ENCODE data around the gene TNIK.
"Not testable (repeated sequence)": the region's sequence is repeated elsewhere in the genome, so short reads cannot be mapped to it uniquely, and the experiment has no call there.

TNIK gene

DNA sequence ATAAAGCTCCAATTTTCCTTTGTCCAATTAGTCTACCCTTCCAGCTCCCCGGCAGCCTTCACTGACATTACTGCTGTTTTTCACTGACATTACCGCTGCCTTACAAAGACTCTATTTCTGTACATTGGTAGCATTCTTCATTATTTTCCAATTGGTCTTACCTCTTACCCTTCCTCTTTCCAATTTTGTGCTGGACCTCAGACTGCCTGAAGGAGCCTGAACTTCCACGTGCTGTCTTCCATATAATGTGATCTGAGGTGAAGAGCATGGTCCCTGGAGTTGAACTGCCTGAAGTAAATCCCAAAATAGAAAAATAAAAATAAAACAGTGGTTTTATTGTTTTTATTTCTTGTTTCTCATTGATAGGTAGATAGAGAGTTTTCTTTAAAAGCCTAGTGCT is 9.2 kb upstream of the TNIK start:
- DNase-seq (ENCODE audit: low read depth in 3 of 3): no peak

DNA sequence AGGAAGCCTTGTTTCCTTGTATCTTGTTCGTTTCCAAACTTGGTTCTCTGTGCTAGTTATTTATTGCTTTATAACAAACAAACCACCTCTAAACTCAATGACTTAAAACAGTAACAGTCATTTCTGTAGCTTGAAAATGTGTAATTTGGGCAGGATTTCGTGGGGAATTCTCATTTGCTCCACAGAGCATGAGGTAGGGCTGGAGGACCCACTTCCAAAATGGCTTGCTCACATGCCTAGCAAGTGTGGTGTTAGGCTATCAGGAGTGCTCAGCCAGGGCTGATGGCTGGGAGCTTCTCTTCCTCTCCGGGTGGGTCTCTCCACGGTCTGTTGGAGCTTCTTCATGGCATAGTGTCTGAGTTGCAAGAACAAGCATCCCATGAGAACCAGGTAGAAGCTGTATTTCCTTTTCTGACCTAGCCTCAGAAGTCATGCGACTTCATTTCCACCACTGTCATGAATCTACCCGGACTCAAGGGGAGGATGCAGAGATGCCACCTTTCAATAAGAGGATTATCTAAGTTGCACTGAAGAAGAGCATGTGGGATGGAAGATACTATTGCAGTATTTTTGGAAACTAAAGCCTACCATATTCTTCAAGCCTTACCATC is 8.2 kb upstream of the TNIK start:
- no peak for DNase-seq (ENCODE audit: low read depth in 3 of 3)

DNA sequence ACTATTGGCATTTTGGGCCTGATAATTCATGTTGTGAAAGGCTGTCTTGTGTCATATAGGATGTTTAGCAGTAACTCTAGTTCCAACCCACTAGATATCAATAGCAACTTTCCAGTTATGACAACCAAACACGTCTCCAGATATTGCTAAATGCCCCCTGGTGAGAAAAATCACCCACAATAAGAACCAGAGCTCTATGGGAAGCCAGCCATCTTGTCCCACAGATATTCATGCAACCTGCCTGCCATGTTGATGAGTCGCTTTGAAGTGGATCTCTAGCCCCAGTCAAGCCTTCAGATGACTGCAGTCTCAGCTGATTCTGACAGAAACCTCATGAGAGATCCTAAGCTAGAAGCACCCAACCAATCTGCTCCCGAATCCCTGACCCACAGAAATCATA is 5.6 kb upstream of the TNIK start:
- DNase-seq (ENCODE audit: low read depth in 3 of 3): no peak

GRCh38 chr3:171464462-171464861 is 4.3 kb upstream of the TNIK start:
- DNase-seq (ENCODE audit: low read depth in 3 of 3): no peak

GRCh38 chr3:171462224-171462623 is 2.0 kb upstream of the TNIK start:
- no peak for DNase-seq (ENCODE audit: low read depth in 3 of 3)

DNA sequence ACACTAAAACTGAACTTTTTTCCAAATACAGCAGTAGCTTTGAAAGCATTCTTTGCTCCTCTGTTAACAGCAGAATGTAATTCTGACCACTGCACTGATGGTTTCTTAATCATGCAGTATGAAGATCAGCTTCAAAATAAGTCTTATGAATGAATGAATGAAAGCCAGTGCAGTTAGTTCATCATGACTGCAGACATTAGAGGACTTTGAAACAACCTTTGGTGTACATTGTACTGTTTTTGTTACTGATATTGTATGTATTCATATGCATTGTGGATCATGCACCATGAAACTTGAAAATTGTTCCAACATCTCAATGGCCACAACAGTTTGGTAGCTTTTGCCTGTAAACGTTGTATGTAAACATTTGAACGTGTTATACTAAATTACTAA is 1.3 kb upstream of the TNIK start:
- no peak for DNase-seq (ENCODE audit: low read depth in 3 of 3)

GRCh38 chr3:171460725-171461524 is 720 bp upstream of the TNIK start:
- DNase-seq (ENCODE audit: low read depth in 3 of 3): peak in 1 of 3 experiments; percentile 22

DNA sequence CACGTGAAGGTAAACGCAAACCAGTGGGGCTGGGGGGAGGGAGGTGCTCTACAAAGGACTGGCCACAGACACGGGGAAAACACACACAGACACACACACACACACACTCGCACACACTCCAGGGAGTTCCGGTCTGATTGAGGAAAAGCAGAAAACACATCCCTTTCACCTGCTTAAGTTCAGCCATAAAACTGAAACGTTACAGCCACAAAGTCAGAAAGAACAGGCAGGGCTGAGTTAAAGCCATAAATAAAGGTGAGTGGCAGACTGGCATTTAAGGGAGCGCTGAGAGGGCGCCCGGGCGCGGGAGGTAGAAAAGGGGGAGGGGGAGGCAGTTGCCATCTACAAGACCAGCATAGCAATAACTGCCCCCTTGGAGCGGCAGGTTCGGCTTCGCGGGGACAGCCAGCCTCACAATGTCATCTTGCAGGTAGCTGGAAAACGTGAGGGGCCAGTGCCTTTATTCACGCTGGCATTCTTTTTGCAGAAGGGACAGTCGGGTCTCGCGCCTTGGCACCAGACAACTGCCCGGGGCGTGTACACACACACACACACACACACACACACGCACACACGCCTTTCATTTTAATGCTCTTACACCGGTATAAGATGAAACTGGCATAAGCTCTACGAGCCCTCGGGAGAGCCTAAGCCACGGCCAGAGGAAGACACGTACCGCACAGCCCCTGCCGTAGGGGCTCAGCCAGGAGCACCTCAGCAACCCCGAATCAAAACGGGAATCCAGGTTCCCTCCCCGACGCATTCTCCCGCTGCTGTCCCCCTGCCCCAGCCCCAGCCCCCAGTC is 866 bp downstream of the TNIK start:
- DNase-seq (ENCODE audit: low read depth in 3 of 3): peak; percentile 19 to 32 (median 21)

- DNase-seq (ENCODE audit: low read depth in 3 of 3): no peak
These were observed 1.4 kb downstream of the TNIK start for GRCh38 chr3:171458864-171459136.

DNA sequence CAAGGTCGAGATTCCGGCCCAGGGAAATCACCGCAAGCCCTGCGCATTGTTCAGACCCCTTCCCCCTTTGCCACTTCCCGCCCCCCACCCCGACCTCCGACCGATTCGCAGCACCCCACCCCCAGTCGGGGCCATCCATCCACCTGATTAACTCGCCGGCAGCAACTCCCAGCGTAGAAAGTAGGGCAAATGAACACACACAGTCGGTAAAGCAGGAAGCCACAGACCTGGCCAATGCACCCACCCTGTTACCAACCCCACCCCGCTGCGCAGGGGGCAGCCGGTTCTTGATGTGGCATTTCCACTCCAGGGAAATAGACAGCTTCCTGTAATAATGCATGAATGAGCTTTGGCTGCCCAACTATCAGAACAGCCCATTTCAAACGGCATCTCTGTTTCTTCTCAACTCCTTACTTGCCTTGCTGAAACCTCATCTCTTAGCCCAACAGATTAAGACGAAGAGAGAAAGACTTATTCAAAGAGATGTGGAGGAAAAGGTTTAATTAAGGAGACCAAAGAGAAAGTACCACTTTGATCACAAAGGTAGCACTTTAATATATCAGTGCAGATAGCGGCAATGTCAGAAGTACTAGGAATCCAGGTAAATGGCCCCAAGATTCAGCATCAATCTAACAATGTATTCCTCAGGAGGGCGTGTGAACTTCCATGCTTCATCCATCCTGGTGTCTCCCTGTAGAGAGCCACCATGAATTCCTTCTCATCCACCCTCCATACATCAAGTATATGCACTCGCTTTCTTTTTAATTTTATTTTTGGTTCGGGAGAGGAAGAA is 1.9 kb downstream of the TNIK start:
- no peak for DNase-seq (ENCODE audit: low read depth in 3 of 3)

- no peak for DNase-seq (ENCODE audit: low read depth in 3 of 3)
These were observed 2.6 kb downstream of the TNIK start for GRCh38 chr3:171457607-171458061.

DNA sequence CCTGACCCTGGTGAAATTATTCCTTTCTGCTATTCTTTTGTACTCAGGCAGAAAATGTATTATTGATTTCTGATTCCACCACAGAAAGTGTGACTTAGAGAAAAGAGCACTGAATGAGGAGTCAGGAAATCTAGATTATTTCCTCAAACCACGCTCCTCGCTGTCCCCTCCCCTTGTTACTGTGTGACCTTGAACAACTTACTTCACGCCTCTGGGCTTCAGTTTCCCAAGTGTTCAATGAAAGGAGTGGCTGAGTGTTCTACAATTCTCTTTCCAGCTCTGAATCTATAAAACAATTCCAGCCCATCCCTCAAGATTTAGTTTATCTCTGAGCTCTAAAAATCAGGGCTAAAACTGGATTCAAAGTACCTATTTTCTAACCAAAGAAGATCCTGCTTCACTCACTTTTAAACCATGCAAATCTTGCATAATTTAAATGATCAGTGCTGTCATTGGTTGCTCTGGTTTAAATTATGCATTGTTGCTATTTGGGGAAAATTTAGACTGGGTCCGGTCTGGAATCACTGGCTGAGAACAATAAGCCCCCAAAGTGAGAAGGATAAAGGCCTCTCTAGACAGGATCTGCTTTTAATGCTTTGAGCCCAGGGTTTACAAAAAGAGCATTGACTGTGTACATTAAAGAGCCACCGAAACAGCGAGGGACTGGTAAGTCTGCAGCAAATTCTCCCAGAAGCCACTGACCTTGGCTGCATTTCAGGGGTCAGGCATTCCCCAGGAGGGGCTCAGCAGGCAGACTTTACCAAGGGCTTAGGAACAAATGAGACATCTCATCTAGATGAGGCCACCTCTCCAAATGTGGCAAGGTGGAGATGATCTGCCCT is 3.2 kb downstream of the TNIK start:
- no peak for DNase-seq (ENCODE audit: low read depth in 3 of 3)

DNA sequence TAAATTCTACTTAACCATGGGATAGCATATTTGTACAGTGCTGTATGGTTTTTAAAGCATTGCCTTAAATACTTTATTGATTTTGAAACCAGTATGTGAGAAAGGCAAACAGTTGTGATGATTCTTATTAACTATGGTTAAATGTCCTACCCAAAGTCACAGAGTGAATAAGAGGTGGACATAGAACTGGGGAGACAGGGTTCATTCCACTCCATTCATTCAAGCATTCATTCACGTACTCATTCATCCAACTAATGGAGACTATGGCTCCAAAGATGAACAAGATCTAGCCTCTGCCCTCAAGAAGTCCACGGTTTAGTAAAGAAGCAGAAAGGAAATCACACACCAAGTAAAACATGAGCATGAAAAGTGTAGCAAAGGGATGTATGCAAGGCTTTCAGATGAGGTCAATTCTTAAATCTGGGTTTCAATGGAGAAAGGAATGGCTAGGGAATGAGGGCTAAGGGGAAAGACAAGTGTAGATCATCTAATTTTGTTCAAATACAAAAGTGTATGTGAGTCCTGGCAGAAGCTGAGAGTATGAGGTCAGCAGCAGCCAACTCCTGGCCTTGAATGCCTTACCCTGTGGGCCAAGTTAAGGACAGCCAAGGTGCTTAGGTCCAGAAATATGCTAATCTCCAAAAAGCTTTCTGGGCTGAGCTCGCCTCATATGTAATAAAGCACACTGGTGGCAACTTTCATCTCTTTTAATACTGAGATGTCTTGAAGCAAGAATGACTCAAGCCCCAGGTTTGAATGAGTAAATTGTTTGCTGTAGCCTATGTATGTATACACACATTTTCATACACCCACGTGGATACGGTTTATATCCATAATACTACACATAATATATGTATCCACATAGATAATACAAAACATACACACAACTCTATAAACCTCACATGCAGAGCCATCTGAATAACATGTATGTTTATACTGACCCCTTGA is 4.3 kb downstream of the TNIK start:
- DNase-seq (ENCODE audit: low read depth in 3 of 3): no peak

- DNase-seq (ENCODE audit: low read depth in 3 of 3): no peak
These were observed 6.2 kb downstream of the TNIK start for GRCh38 chr3:171454041-171454440.

- no peak for DNase-seq (ENCODE audit: low read depth in 3 of 3)
These were observed 6.9 kb downstream of the TNIK start for GRCh38 chr3:171453180-171453886.

DNA sequence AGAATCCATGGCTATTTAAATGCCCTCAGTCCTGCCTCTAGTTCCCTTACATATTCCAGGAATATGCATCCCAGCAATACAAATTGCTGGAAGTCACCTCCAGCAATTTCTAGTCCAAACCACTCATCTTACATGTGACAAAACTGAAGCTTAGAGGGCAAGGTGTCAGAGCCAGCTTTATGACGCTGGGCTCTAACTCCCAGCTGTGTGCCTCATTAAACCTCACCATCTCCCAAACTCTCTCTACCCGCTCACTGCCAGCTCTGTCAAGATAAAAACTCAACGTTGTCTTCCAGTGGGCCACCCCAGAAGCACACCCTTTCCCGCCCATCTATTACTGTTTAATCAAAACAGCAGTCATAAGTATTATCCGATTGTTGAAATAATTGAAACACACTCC is 7.9 kb downstream of the TNIK start:
- no peak for DNase-seq (ENCODE audit: low read depth in 3 of 3)

- no peak for DNase-seq (ENCODE audit: low read depth in 3 of 3)
These were observed 8.3 kb downstream of the TNIK start for GRCh38 chr3:171451915-171452314.

GRCh38 chr3:171447579-171447891 is 12.7 kb downstream of the TNIK start:
- not testable (repeated sequence) for DNase-seq (ENCODE audit: low read depth in 3 of 3)

GRCh38 chr3:171446801-171447578 is 13.2 kb downstream of the TNIK start:
- no peak for DNase-seq (ENCODE audit: low read depth in 3 of 3)

Measured in stimulated activated CD4-positive, alpha-beta T cell treated with anti-CD3 and anti-CD28 coated beads, TNF-alpha, amount 100 ng/mL, for 4 hours (primary cell).